IPS-NIHi7 (cell line): ENCODE results near the gene CTXN2.

Source experiments
- DNase-seq: peaks from one replicate; pipeline ENCODE4 v3.0.0; 2012; ENCODE audit warnings: mixed read lengths; ENCODE audit errors: extremely low spot score

The CTXN2 gene

DNA sequence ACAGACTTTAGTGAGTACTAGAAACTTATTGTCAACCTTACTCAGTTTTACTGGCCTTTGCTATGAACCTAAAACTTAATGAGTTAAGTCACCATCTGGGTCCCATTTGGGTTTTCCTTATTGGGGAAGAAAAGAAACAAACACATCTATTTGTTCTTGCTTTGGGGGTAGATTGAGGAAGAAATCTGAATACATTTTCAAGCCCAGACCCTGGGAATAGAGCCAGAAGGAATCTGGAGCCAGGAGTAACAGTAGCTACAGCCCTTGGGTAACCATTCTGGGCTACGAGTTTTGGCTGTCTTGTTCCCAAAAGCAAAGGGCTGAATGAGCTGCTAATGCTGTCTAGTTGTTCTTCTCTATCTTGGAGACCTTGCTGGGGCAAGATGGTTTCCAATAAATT lies 31.2 kb downstream of the CTXN2 start:
- no peak for DNase-seq

DNA sequence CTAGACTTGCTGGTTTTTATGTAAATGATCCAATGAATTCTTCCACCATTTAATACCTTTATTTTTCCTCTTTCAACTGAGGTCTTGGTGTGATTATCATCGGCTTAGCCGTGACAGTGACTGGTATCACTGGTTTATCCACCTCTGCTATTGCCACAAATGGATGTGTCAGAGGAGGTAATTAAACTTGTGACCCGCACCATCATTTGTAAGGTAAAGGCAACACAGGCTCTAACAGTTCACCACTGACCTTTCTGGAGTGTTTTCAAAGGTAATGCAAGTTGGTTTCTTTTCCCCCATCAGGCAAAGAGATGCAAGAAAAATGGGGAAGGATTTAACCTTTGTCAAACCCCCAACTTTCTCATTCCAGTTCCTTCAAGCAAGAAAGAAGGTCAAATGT lies 34.3 kb downstream of the CTXN2 start:
- no peak for DNase-seq

DNA sequence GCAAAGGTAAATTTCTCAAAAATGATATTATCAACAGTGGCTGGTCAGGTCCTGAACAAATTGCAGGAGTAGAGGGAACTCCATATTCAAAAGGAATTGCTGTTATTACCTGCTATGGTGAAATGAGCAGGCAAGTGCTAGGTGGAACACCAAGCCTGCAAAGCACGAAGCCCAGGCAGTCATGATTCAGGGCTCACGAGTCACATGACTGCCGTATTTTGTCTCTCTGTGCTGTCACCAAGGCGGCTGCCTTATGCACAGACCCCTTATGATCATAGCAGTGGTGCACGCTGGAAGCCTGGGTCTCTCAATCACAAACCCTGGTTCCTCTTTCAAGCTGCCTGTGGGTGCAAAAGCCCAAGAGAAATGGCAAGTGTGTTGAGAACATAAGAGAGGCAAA lies 39.0 kb downstream of the CTXN2 start:
- no peak for DNase-seq

DNA sequence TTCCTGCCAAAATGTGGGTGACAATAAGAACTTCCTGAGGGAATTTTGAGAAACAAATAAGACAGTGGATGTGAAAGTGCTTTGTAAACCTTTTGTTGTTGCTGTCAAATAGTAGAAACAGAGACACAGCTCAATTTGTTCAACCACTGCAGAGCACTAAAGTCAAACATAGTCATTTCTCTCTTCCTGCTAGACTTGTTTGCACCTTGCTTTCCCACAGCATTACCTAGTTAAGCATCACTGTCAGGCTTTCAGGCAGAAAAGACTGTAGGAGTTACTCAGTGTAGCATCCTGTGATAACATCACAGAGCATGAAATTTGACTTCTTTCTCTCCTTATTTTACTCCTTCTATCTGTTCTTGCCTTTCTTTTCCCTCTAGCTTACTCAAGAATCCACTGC lies 41.8 kb downstream of the CTXN2 start:
- no peak for DNase-seq

DNA sequence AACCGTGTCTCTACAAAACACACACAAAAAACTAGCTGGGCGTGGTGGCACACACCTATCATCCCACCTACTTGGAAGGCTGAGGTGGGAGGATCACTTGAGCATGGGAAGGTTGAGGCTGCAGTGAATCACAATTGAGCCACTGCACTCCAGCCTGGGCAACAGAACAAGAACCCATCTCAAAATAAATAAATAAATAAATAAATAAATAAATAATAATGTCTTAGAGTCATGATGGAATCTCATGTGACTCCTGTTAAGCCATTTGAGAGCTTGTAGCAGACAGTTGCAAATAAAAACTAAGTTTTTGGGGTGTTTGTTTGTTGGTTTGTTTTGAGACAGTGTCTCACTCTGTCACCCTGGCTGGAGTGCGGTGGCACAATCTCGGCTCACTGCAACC lies 47.9 kb downstream of the CTXN2 start:
- no peak for DNase-seq

DNA sequence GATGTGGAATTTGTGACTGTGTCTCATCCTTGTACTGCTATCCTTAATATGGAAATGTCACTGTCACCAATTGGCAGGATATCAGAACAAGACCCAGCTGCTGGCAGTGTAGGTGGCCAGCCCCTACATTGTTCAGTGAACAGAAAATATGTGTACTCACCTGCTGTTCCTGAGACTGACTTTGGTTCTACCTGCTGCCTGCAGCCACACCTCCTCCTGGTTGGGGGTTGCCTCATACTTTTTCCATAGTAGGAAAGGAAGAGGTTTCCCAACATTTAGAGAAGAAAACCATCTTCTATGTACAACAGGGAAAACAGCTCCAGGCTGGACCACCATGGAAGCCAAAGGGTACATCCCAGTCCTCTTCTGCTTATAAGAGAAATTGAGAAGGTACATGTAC lies 50.5 kb downstream of the CTXN2 start:
- DNase-seq = no peak

DNA sequence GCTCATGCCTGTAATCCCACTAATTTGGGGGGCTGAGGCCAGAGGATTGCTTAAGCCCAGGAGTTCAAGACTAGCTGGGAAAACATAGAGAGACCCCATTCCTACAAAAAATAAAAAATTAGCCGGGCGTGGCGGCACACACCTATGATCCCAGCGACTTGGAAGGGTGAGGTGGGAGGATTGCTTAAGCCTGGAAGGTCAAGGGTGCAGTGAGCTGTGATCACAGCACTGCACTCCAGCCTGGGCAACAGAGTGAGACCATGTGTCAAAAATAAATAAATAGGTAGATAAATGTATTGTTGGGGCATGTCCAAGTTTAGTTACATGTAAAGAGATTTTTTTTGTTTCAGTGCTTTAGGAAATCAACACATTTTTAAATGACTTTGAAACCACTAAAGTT lies 51.1 kb downstream of the CTXN2 start:
- DNase-seq = no peak

DNA sequence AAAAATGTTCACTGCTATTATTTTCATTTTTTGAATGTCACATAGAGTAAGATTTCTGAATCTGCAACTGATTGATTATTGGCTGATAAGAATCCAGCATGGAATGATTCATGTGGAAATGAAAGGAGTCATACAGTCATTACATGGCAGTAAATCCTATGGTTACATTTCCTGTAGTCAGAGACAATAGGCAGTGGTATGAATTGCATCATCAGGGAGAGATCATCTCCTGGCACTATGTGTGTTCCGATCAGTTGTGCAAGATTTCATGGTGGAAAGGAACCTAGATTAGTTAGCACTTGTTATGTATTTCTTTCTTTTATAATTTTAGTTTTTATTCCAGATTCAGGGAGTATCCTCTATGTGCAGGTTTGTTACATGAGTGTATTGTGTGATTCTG lies 53.5 kb downstream of the CTXN2 start:
- DNase-seq = no peak

DNA sequence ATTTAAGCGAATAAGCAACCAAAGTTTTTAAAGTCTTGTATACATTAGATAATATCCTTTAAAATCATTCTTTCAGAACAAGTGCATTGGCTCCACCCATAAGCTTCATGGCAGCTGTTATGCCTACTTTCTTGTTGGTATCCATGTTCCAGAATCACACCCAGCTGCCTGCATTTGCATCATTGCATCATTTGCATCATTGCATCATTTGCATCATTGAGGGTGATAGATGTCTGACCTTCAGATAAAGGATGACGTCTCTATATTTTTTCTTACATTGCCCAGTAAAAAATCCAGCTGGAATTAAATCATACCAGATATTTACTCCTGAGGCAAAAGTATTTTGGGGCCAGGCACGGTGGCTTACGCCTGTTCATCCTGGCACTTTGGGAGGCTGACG lies 56.9 kb downstream of the CTXN2 start:
- no peak for DNase-seq

DNA sequence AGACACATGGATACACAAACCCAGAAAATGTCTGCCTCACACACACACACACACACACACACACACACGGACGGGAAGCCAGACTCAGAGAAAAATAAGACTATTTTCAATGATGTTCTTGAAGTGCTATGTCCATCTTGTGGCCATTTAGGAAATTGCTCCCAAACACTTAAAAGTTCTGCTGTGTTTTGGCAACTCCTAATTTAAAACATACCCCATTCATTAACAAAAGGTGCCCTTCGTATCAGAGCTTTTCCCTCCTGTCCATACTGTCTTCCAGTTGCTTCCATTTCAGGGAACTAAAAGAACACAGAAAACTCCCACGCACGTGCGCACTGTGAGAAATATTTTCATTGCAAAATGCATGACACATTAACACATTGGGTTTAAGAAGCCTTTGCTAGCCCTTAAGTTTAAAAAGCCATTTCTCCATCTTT lies 59.2 kb downstream of the CTXN2 start:
- peak; percentile 58 for DNase-seq

DNA sequence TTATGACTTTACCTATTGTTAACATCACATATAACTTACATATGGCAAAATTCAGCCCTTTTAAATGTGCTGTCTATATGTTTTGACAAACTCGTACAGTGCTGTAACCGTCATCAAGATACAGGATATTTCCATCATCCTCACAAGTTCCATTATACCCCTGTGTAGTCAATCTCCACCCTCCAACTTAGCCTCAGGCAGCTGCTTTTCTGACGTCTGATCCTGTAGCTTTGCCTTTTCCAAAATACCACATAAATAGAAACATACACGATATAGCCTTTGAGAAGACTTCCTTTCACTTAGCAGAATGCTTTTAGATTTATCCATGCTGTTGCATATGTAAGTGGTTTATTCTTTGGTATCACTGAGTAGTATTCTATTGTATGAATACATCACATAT lies 61.7 kb downstream of the CTXN2 start:
- DNase-seq = no peak
